Upper lobe of right lung (tissue), 1 donor: ENCODE data around the gene MAFG. TPM values are rescaled to one million over a fixed set of nuclear protein-coding genes. Genes with fewer than 3 reads are reported as not detected.

Source experiments
- ATAC-seq: fragments of 200-7000 bp; cut with Tn5 transposase; one replicate; pipeline ENCODE4 v1.9.1; 2020; ENCODE audit warnings: mild to moderate bottlenecking, moderate library complexity
- DNase-seq: peaks from one replicate; pipeline ENCODE4 v3.0.0-alpha.2; 2020
- H3K27ac ChIP-seq: fragments of 200-600 bp; one replicate; pipeline ENCODE4 v1.8.0; 2022
- H3K27me3 ChIP-seq: fragments of 200-600 bp; one replicate; pipeline ENCODE4 v1.8.0; 2022; ENCODE audit warnings: mild to moderate bottlenecking
- H3K36me3 ChIP-seq: fragments of 200-600 bp; one replicate; pipeline ENCODE4 v1.8.0; 2022
- H3K4me1 ChIP-seq: fragments of 200-600 bp; one replicate; pipeline ENCODE4 v1.8.0; 2022
- H3K4me3 ChIP-seq: fragments of 200-600 bp; one replicate; pipeline ENCODE4 v1.8.0; 2022; ENCODE audit warnings: mild to moderate bottlenecking
- H3K9me3 ChIP-seq: fragments of 200-600 bp; one replicate; pipeline ENCODE4 v1.8.0; 2022
- intact Hi-C: fragments of 100-400 bp; cut with DNase I; formaldehyde crosslinking; loops from one replicate; pipeline ENCODE4 v1.11.0; 2022
- total RNA-seq: library from RNA; stranded (reverse); fragmentation: NEBNext Ultra II Directional; extraction: Animal tissue kit (Norgen Biotek cat#: 25700); gene quantifications from one replicate; pipeline ENCODE4 v1.2.1, GENCODE V29; 2021
- TF ChIP-seq, protein P1 (sequence below): fragments of 200-600 bp; IDR thresholded peaks from one replicate; pipeline ENCODE4 v1.8.0; 2022; ENCODE audit warnings: antibody characterized with exemption
- donor health status: DM: no; HTN: yes; CAD: no; lungs with severe emphysema.

Gene MAFG
- total RNA-seq, 1 donor from 2014 or later = 35.9 TPM

DNA sequence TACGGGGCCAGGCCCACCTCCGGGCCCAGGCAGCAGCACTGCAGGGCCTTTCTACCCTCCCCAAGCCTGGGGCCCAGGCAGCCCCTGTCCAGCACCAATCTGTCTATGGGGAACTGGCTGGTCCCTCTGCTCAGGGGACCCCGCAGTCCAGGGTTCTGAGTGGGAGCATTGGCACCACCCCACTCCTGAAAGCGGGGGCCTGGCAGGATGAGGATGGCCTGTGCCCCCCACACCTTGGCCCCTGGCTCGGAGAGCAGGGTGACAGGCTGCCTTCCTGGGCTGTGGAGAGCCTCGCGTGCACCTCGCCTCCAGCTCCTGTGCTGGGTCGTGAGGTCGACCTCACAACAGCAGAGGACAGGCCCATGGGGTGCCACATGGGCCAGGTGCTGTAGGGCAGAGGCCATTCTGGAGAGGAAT, 24.1 kb downstream of the MAFG start:
- peaks cover 33% of the 10 kb centered on the region for H3K36me3 ChIP-seq
- TF ChIP-seq, protein P1, sequence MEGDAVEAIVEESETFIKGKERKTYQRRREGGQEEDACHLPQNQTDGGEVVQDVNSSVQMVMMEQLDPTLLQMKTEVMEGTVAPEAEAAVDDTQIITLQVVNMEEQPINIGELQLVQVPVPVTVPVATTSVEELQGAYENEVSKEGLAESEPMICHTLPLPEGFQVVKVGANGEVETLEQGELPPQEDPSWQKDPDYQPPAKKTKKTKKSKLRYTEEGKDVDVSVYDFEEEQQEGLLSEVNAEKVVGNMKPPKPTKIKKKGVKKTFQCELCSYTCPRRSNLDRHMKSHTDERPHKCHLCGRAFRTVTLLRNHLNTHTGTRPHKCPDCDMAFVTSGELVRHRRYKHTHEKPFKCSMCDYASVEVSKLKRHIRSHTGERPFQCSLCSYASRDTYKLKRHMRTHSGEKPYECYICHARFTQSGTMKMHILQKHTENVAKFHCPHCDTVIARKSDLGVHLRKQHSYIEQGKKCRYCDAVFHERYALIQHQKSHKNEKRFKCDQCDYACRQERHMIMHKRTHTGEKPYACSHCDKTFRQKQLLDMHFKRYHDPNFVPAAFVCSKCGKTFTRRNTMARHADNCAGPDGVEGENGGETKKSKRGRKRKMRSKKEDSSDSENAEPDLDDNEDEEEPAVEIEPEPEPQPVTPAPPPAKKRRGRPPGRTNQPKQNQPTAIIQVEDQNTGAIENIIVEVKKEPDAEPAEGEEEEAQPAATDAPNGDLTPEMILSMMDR = no peak
- H3K4me1 ChIP-seq = peaks cover 5% of the 10 kb centered on the region
- H3K27me3 ChIP-seq = no peaks in the 10 kb centered on the region
- no peak overlapping the region for H3K4me3 ChIP-seq
- H3K9me3 ChIP-seq = no peaks in the 10 kb centered on the region
- H3K27ac ChIP-seq = no peak overlapping the region
- intact Hi-C loops = no loop called here
- no peak for ATAC-seq
- peak; percentile 58 for DNase-seq

DNA sequence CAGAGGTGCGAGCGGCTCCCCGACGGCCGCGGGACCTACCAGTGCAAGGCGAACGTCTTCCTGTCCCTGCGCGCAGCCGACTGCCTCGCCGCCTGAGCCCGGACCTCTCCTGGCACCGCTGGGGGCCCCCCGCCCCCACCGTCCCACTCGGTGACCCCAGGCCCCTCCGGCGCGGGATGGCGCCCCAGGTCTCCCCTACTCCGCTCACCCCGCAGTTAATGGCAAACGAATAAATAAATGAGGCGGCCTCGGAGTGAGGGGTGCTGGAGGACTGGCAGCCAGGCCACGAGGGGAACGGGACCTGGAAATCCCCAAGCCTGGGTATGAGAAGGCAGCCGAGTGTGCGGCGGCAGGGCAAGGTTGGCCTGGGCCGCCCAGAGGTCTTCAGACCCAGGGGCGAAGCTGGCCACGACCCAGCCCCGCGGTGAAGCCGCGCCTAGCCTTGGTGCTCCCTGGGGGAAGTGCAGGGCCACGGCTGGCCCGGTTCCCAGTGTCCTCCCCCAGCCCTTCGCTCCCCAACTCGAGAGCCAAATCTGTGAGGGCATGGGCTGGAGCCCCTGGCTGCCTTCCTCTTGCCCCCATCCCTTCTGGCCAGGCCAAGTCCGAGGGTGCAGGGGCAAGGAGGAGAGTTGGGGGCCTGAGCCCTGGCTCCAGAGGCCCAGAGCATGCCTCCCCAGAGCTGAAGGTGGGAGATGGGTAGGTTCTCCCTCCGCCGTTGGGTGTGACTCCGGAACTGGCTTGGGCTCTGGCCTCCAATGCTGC, 24.7 kb downstream of the MAFG start:
- H3K4me3 ChIP-seq = peak overlapping the region; percentile 33
- H3K36me3 ChIP-seq = peaks cover 39% of the 10 kb centered on the region

DNA sequence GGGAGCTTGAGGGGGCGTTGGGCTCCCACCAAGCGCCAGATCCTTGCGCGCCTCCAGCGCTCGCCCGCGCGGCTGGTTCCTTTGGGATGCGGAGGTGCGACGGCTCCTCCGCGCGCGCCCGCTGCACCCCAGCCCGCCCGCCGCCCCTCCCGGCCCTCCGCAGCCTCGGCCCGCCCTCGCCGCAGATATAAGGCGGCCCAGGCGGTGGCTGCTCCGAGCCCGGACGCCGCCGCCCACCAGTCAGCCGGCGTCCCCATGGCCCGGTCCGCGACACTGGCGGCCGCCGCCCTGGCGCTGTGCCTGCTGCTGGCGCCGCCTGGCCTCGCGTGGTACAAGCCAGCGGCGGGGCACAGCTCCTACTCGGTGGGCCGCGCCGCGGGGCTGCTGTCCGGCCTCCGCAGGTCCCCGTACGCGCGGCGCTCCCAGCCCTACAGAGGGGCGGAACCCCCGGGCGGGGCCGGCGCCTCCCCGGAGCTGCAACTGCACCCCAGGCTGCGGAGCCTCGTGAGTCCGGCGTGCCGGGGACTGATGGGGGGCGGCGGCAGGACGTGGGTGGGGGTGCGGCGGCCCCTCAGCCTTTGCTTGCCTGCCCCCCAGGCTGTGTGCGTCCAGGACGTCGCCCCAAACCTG, 25.4 kb downstream of the MAFG start, which contains the start of gene NPB:
Gene NPB (plus strand): TSS at position 216 of the 630 bp plus-strand sequence. CDS start 40 bp downstream, at position 256.
- H3K4me1 ChIP-seq = peaks cover 5% of the 10 kb centered on the region
- TF ChIP-seq, protein P1 = no peak
- H3K4me3 ChIP-seq = peak within 1 kb of the TSS; percentile 33
- H3K9me3 ChIP-seq = no peaks in the 10 kb centered on the region
- DNase-seq (peak; percentile 68), ATAC-seq (peak; percentile 62)
- no peak within 1 kb of the TSS for H3K27ac ChIP-seq
- intact Hi-C loops = no loop called here
- no peaks in the 10 kb centered on the region for H3K27me3 ChIP-seq
- H3K36me3 ChIP-seq = peaks cover 45% of the 10 kb centered on the region

More for the DNA sequence above, 24.7 kb downstream of the MAFG start:
- H3K27ac ChIP-seq = no peak overlapping the region
- intact Hi-C loops = no loop called here
- DNase-seq (peak; percentile 64), ATAC-seq (no peak)
- H3K4me1 ChIP-seq = peaks cover 5% of the 10 kb centered on the region
- H3K27me3 ChIP-seq = no peaks in the 10 kb centered on the region
- TF ChIP-seq, protein P1 = no peak
- H3K9me3 ChIP-seq = no peaks in the 10 kb centered on the region

DNA sequence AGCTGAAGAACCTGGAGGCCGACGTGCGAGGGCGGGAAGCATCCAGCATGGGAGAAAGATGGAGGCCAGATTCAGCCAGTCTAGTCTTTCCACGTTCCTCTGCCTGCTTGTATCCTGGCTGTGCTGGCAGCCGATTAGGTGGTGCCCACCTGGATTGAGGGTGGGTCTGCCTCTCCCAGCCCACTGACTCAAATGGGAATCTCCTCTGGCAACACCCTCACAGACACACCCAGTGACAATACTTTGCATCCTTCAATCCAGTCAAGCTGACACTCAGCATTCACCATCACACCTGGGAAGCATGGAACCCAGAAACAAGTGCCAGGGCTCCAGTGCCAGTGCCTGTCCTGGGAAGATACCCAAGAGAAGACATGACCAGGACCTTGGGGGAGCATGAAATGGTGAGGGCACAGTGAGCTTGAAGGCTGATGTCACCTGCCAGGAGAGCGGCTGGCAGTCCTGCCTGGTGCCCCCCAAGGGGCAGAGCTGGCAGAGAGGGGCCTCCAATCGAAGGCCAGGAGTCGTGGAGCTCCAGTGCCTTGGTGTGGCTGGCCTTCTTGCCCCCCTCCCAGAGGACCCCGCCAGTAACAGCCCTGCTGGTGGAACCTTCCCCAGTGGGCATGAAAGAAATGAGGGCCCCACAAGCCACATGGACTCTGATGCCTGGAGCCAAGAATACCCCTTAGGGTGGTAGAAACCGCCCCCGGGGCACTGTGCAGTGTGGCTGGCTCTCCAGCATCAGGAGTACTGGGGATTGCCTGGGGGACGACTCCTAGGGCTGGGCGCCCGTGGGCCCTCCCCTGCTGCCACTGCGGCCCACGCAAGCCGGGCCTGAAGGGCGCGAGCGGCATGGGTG, 26.1 kb downstream of the MAFG start:
- peaks cover 50% of the 10 kb centered on the region for H3K36me3 ChIP-seq
- no peak overlapping the region for H3K27ac ChIP-seq
- peaks cover 5% of the 10 kb centered on the region for H3K4me1 ChIP-seq
- H3K9me3 ChIP-seq = no peaks in the 10 kb centered on the region
- no peaks in the 10 kb centered on the region for H3K27me3 ChIP-seq
- peak; percentile 8 for ATAC-seq
- intact Hi-C loops = no loop called here
- TF ChIP-seq, protein P1 = no peak
- H3K4me3 ChIP-seq = peak overlapping the region; percentile 33
- no peak for DNase-seq

DNA sequence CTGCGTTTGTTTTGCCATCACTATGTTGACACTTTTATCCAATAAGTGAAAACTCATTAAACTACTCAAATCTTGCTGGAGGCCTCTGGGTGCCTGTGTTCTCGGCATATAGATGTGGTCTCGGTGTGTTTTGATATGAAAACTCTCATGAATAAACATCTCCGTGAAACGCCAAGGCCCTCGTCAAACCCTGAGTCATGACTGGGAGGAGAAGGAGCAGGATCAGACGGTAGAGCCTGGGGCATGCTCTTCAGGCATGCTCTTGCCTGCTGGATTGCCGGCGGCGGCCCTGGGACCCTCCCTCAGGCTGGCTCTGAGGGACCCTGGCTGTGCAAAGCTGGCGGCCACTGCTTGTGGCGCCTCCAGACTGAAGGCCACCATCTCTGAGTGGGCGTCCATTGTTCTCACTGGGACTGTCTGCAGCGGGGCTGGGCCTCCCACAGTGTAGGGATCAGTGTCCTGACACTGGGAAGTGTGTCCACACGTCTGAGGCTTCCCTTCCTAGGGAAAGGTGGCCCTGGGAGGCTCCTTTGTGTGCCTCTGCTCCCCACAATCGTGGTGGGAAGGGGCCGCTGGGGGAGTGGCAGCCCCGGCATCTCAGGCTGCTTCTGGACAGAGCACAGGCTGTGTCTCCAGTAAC, 27.2 kb downstream of the MAFG start:
- no peak overlapping the region for H3K27ac ChIP-seq
- TF ChIP-seq, protein P1 = no peak
- DNase-seq (no peak), ATAC-seq (no peak)
- no peaks in the 10 kb centered on the region for H3K9me3 ChIP-seq
- intact Hi-C loops = no loop called here
- H3K27me3 ChIP-seq = no peaks in the 10 kb centered on the region
- no peak overlapping the region for H3K4me3 ChIP-seq
- H3K4me1 ChIP-seq = peaks cover 5% of the 10 kb centered on the region
- H3K36me3 ChIP-seq = peaks cover 51% of the 10 kb centered on the region
